GM12875 (cell line): ENCODE measurements around the gene MCF2L.
"Not testable (repeated sequence)": the region's sequence is repeated elsewhere in the genome, so short reads cannot be mapped to it uniquely, and the experiment has no call there.

Source experiments
- H3K4me3 ChIP-seq: one replicate; pipeline ENCODE4 v1.5.1; 2011; ENCODE audit warnings: low read depth, low read length, control low read depth
- CTCF ChIP-seq: IDR thresholded peaks from 2 replicates; pipeline ENCODE4 v1.5.1; 2011; ENCODE audit warnings: low read depth, mild to moderate bottlenecking, control low read depth, inconsistent platforms, low read length, moderate library complexity, borderline replicate concordance; ENCODE audit not compliant: insufficient read depth

MCF2L gene

GRCh38 chr13:112938680-112939079 lies 30.3 kb upstream of the MCF2L start:
- no peak for TF ChIP-seq CTCF
- H3K4me3 ChIP-seq, result no peak overlapping the region

- no peak for TF ChIP-seq CTCF
- H3K4me3 ChIP-seq, result no peak overlapping the region
Measured at GRCh38 chr13:112940236-112940635, 28.8 kb upstream of the MCF2L start.

GRCh38 chr13:112941349-112941748 lies 27.7 kb upstream of the MCF2L start:
- H3K4me3 ChIP-seq, result no peak overlapping the region
- TF ChIP-seq CTCF, result no peak

- TF ChIP-seq CTCF, result 0 out of 2 replicates have a peak, but pooled peaks have one; percentile 10
- H3K4me3 ChIP-seq, result not testable (repeated sequence)
Measured at GRCh38 chr13:112941765-112942164, 27.2 kb upstream of the MCF2L start.

GRCh38 chr13:112942689-112943308 lies 26.2 kb upstream of the MCF2L start:
- H3K4me3 ChIP-seq, result no peak overlapping the region
- TF ChIP-seq CTCF, result peak; percentile 89

GRCh38 chr13:112943309-112944125 lies 25.5 kb upstream of the MCF2L start:
- no peak for TF ChIP-seq CTCF
- peak overlapping the region; percentile 50 for H3K4me3 ChIP-seq

- no peak overlapping the region for H3K4me3 ChIP-seq
- TF ChIP-seq CTCF, result no peak
Measured at GRCh38 chr13:112947796-112948195, 21.2 kb upstream of the MCF2L start.
